Osteoblast (primary cell): ENCODE results near the gene WFDC6. TPM values are rescaled to one million over a fixed set of nuclear protein-coding genes. Genes with fewer than 3 reads are reported as not detected.

Experiments used
- DNase-seq: peaks from one replicate; pipeline ENCODE4 v3.0.0; 2011; ENCODE audit warnings: low spot score, mixed read lengths; ENCODE audit not compliant: insufficient read length; ENCODE audit errors: missing footprints
- H2AFZ ChIP-seq: 2 replicates; pipeline ENCODE4 v1.6.0; 2011; ENCODE audit warnings: mild to moderate bottlenecking, low read length
- H3K27ac ChIP-seq: 2 replicates; pipeline ENCODE4 v1.5.1; 2011; ENCODE audit warnings: mild to moderate bottlenecking, low read depth, low read length, moderate library complexity
- H3K27me3 ChIP-seq: 2 replicates; pipeline ENCODE4 v1.6.0; 2012; ENCODE audit warnings: mild to moderate bottlenecking, control low read depth, inconsistent platforms, low read length, moderate library complexity; ENCODE audit not compliant: insufficient read depth
- H3K36me3 ChIP-seq: 2 replicates; pipeline ENCODE4 v1.5.1; 2011; ENCODE audit warnings: mild to moderate bottlenecking, low read length, control low read depth, moderate library complexity; ENCODE audit not compliant: insufficient read depth
- H3K4me1 ChIP-seq: 2 replicates; pipeline ENCODE4 v1.5.1; 2011; ENCODE audit warnings: mild to moderate bottlenecking, low read length, control low read depth, moderate library complexity; ENCODE audit not compliant: insufficient read depth
- H3K4me2 ChIP-seq: 2 replicates; pipeline ENCODE4 v1.6.0; 2011; ENCODE audit warnings: mild to moderate bottlenecking, low read length; ENCODE audit not compliant: insufficient read depth
- H3K4me3 ChIP-seq: fragments of 200-600 bp; sonication (generic); 3 replicates; pipeline ENCODE4 v1.5.1; 2012; ENCODE audit warnings: mild to moderate bottlenecking, low read length, inconsistent platforms; ENCODE audit not compliant: insufficient read depth
- H3K79me2 ChIP-seq: 2 replicates; pipeline ENCODE4 v1.6.0; 2012; ENCODE audit warnings: mild to moderate bottlenecking, low read length, control low read depth, inconsistent platforms; ENCODE audit not compliant: insufficient read depth
- H3K9me3 ChIP-seq: 2 replicates; pipeline ENCODE4 v1.5.1; 2011; ENCODE audit warnings: low read depth, low read length, control low read depth
- H4K20me1 ChIP-seq: 2 replicates; pipeline ENCODE4 v1.6.0; 2012; ENCODE audit warnings: mild to moderate bottlenecking, low read length, control low read depth; ENCODE audit not compliant: insufficient read depth
- CTCF ChIP-seq: IDR thresholded peaks from 2 replicates; pipeline ENCODE4 v1.5.1; 2011; ENCODE audit warnings: mild to moderate bottlenecking, low read depth, low read length, moderate library complexity; ENCODE audit errors: extremely low read depth
- total RNA-seq: library from RNA; depleted of rRNA; stranded (reverse); fragments of >200 nt; gene quantifications from 2 replicates; pipeline ENCODE4 v1.2.3, GENCODE V29; 2012

The WFDC6 gene
- total RNA-seq, 1 donor, result not detected

DNA sequence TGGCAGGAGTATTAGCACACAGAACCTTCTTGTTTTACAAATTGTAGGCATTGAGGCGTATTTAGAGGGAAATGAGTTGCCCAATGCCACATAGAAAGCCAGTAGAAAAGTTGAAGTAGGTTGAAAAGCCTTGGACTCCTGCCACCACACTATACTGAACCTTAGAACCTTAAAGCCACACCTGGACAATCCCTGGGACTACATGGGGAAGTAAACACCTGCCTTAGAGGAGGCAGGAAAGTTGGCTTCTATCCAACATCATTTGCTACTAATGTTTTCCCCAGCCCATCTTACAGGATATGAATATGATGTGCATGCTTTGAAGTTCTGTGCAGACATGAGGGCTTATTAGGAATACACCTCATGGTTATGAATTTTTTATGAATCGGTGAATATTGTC lies 13.2 kb upstream of the WFDC6 start:
- no peaks in the 10 kb centered on the region for H3K36me3 ChIP-seq
- H3K4me2 ChIP-seq, result no peak overlapping the region
- H3K79me2 ChIP-seq, result no peaks in the 10 kb centered on the region
- peaks cover 9% of the 10 kb centered on the region for H3K27me3 ChIP-seq
- no peak overlapping the region for H3K27ac ChIP-seq
- no peaks in the 10 kb centered on the region for H4K20me1 ChIP-seq
- H3K4me1 ChIP-seq, result no peaks in the 10 kb centered on the region
- no peak overlapping the region for H2AFZ ChIP-seq
- TF ChIP-seq CTCF, result no peak
- DNase-seq, result no peak
- no peaks in the 10 kb centered on the region for H3K9me3 ChIP-seq
- no peak overlapping the region for H3K4me3 ChIP-seq

DNA sequence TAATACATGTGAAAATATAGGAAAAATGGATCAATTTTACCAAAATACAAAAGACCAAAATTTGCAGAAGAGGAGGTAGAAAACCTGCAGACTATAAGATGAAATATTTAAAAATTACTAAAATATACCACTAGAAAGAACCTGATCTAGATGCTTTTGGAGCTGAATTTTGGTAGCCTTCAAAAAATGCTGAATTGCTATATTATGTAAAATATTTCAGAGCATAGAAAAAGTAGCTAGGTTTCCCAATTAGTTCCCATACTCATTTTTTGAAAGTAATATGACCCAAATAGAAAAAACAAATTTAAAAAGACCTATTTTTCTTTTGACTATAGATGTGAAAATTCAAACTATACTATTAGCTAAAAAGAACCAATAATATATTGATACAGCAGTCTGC lies 11.5 kb upstream of the WFDC6 start:
- no peak for DNase-seq
- Histone ChIP-seq H3K4me2 (no peak overlapping the region), H3K4me1 (no peaks in the 10 kb centered on the region), H3K4me3 (no peak overlapping the region), H3K27me3 (peaks cover 18% of the 10 kb centered on the region), H3K36me3 (no peaks in the 10 kb centered on the region), H2AFZ (no peak overlapping the region), H3K79me2 (no peaks in the 10 kb centered on the region), H3K27ac (no peak overlapping the region), H3K9me3 (no peaks in the 10 kb centered on the region), H4K20me1 (no peaks in the 10 kb centered on the region)
- no peak for TF ChIP-seq CTCF

GRCh38 chr20:45548410-45548809 lies 9.1 kb upstream of the WFDC6 start:
- TF ChIP-seq CTCF, result no peak
- Histone ChIP-seq H3K4me3 (no peak overlapping the region), H3K79me2 (no peaks in the 10 kb centered on the region), H4K20me1 (no peaks in the 10 kb centered on the region), H3K4me2 (no peak overlapping the region), H3K27ac (no peak overlapping the region), H3K27me3 (peaks cover 19% of the 10 kb centered on the region), H2AFZ (no peak overlapping the region), H3K36me3 (no peaks in the 10 kb centered on the region), H3K9me3 (no peaks in the 10 kb centered on the region), H3K4me1 (no peaks in the 10 kb centered on the region)
- no peak for DNase-seq

GRCh38 chr20:45547206-45547770 lies 8.0 kb upstream of the WFDC6 start, which contains the start of gene EPPIN:
Gene EPPIN, minus strand, starts transcription at chr20:45547401. Its CDS starts 44 bp downstream, at chr20:45547357.
- no peaks in the 10 kb centered on the region for H4K20me1 ChIP-seq
- H3K4me1 ChIP-seq, result no peaks in the 10 kb centered on the region
- no peak within 1 kb of the TSS for H3K4me3 ChIP-seq
- H3K9me3 ChIP-seq, result no peaks in the 10 kb centered on the region
- TF ChIP-seq CTCF, result no peak
- no peaks in the 10 kb centered on the region for H3K36me3 ChIP-seq
- peaks cover 19% of the 10 kb centered on the region for H3K27me3 ChIP-seq
- no peak for DNase-seq
- no peak within 1 kb of the TSS for H3K4me2 ChIP-seq
- no peak within 1 kb of the TSS for H3K27ac ChIP-seq
- no peaks in the 10 kb centered on the region for H3K79me2 ChIP-seq
- no peak within 1 kb of the TSS for H2AFZ ChIP-seq
